Measurements from ENCODE around the gene TFB1M. TPM values are rescaled to one million over a fixed set of nuclear protein-coding genes. Genes with fewer than 3 reads are reported as not detected.

Gene TFB1M
- total and polyA plus RNA-seq, 2 donors (not counting 3 experiments of a cell fraction or from before 2014, with no cell fraction given) = 12.9 to 35.5 TPM

- H4K20me1 ChIP-seq (replicated peaks; ENCODE audit: control insufficient read depth, extremely low read depth, insufficient read depth, low read length) = no peaks in the 10 kb centered on the region
- dilution Hi-C loops (cut with MboI; ENCODE audit: extremely low pct_ligation_motif_present, low sequenced_read_pairs) (no loop called here), intact Hi-C loops (cut with micrococcal nuclease) (loop anchor here (5.0 to 10.0 kb wide), 3 partner anchors 633 to 1837 kb away; no protein-coding TSS in a partner anchor)
- H3K27me3 ChIP-seq (ENCODE audit: control insufficient read depth in 2 of 2, insufficient read depth in 2 of 2, low read length in 2 of 2) = no peaks in the 10 kb centered on the region
- peak overlapping the region; percentile 88 for H3K27ac ChIP-seq (ENCODE audit: insufficient read depth, low read depth, low read length)
- CTCF ChIA-PET = interaction anchor here (0.8 to 2.6 kb wide), 9 partner anchors 12 to 635 kb away, joined by 3 to 13 read pairs (median 4); no protein-coding TSS in a partner anchor
- TF ChIP-seq FOS (IDR thresholded peaks at IDR 0.05; ENCODE audit: borderline replicate concordance, insufficient read depth, low read length) = peak; percentile 92
- no peak for TF ChIP-seq MYC (IDR thresholded peaks at IDR 0.05; ENCODE audit: low read depth, low read length)
- TF ChIP-seq EZH2 (IDR thresholded peaks at IDR 0.05; ENCODE audit: borderline replicate concordance, low read depth, low read length, severe bottlenecking) = no peak
- no peak for TF ChIP-seq POLR2AphosphoS5 (IDR thresholded peaks at IDR 0.05; ENCODE audit: insufficient read depth, low read depth, low read length)
- peak; percentile 66 for TF ChIP-seq JUN (IDR thresholded peaks at IDR 0.05; ENCODE audit: borderline replicate concordance, insufficient read depth, insufficient read length, low read depth)
- H3K4me3 ChIP-seq (replicated peaks in 1 of 3; ENCODE audit: insufficient read depth in 1 of 3, low read depth in 1 of 3, low read length in 3 of 3) = peak overlapping the region in 1 of 3 experiments; percentile 27
- peak overlapping the region; percentile 64 for H3K9ac ChIP-seq (replicated peaks; ENCODE audit: extremely low read depth, insufficient read depth, low read length)
- BruUV-seq (replicated peaks) = no TSS peak
- peaks cover 47% of the 10 kb centered on the region for H3K4me1 ChIP-seq (ENCODE audit: control insufficient read depth, extremely low read depth, insufficient read depth, low read length)
- no peak overlapping the region for H2AFZ ChIP-seq (ENCODE audit: low read depth, low read length)
- H3K79me2 ChIP-seq (ENCODE audit: control insufficient read depth, insufficient read depth, low read length) = peaks cover 49% of the 10 kb centered on the region
- POLR2A ChIA-PET = no interaction called here
- H3K9me1 ChIP-seq (replicated peaks; ENCODE audit: control insufficient read depth, extremely low read depth, insufficient read depth, low read length) = no peaks in the 10 kb centered on the region
- FAIRE-seq (peak; percentile 42), DNase-seq (ENCODE audit: low read depth, low spot score) (peak; percentile 75)
- peaks cover 4 to 8% of the 10 kb centered on the region in 2 experiments for H3K36me3 ChIP-seq (ENCODE audit: control insufficient read depth in 2 of 2, extremely low read depth in 1 of 2, insufficient read depth in 2 of 2, low read length in 2 of 2)
- peak overlapping the region; percentile 57 for H3K4me2 ChIP-seq (ENCODE audit: insufficient read depth, low read length)
- H3K9me3 ChIP-seq (replicated peaks; ENCODE audit: control insufficient read depth, insufficient read depth, low read length) = no peaks in the 10 kb centered on the region
Measured at GRCh38 chr6:155310596-155310995, 3.7 kb downstream of the TFB1M start.

- Histone ChIP-seq H3K9ac (replicated peaks; ENCODE audit: extremely low read depth, insufficient read depth, low read length) (no peak overlapping the region), H3K9me3 (replicated peaks; ENCODE audit: control insufficient read depth, insufficient read depth, low read length) (no peaks in the 10 kb centered on the region), H3K4me2 (ENCODE audit: insufficient read depth, low read length) (peak overlapping the region; percentile 57), H4K20me1 (replicated peaks; ENCODE audit: control insufficient read depth, extremely low read depth, insufficient read depth, low read length) (no peaks in the 10 kb centered on the region), H3K27me3 (ENCODE audit: control insufficient read depth in 2 of 2, insufficient read depth in 2 of 2, low read length in 2 of 2) (no peaks in the 10 kb centered on the region), H3K36me3 (ENCODE audit: control insufficient read depth in 2 of 2, extremely low read depth in 1 of 2, insufficient read depth in 2 of 2, low read length in 2 of 2) (peaks cover 4 to 8% of the 10 kb centered on the region in 2 experiments), H3K79me2 (ENCODE audit: control insufficient read depth, insufficient read depth, low read length) (peaks cover 52% of the 10 kb centered on the region), H3K27ac (ENCODE audit: insufficient read depth, low read depth, low read length) (peak overlapping the region; percentile 28), H3K4me3 (replicated peaks in 1 of 3; ENCODE audit: insufficient read depth in 1 of 3, low read depth in 1 of 3, low read length in 3 of 3) (no peak overlapping the region), H3K9me1 (replicated peaks; ENCODE audit: control insufficient read depth, extremely low read depth, insufficient read depth, low read length) (no peaks in the 10 kb centered on the region), H2AFZ (ENCODE audit: low read depth, low read length) (no peak overlapping the region), H3K4me1 (ENCODE audit: control insufficient read depth, extremely low read depth, insufficient read depth, low read length) (peaks cover 39% of the 10 kb centered on the region)
- CTCF ChIA-PET = no interaction called here
- POLR2A ChIA-PET = no interaction called here
- FAIRE-seq (no peak), DNase-seq (ENCODE audit: low read depth, low spot score) (no peak)
- intact Hi-C loops (cut with micrococcal nuclease) (no loop called here), dilution Hi-C loops (cut with MboI; ENCODE audit: extremely low pct_ligation_motif_present, low sequenced_read_pairs) (no loop called here)
- BruUV-seq (replicated peaks) = no TSS peak
- TF ChIP-seq CTCF (IDR thresholded peaks at IDR 0.05; ENCODE audit: extremely low read depth in 1 of 2, insufficient read depth in 1 of 2, low read depth in 1 of 2, low read length in 2 of 2) = no peak
Measured at GRCh38 chr6:155309150-155309549, 5.1 kb downstream of the TFB1M start.

All from endothelial cell of umbilical vein (primary cell).